Activated CD8-positive, alpha-beta T cell treated with anti-CD3 and anti-CD28 coated beads, Interleukin-2, amount 10 ng/mL, durations not matched to agents 7 days and 5 days (primary cell): ENCODE measurements around the gene UGT1A3. TPM values are rescaled to one million over a fixed set of nuclear protein-coding genes. Genes with fewer than 3 reads are reported as not detected.

Source experiments
- ATAC-seq: fragments of 150-1000 bp; cut with Tn5 transposase; one replicate; pipeline ENCODE4 v1.10.0; 2021; ENCODE audit warnings: moderate library complexity
- CTCF ChIA-PET: fragments of 350-600 bp; sonication (Branson Sonifier 250); formaldehyde crosslinking; loops from one replicate; lab custom pipeline; 2021; ENCODE audit warnings: antibody characterized with exemption; lab: Charles Lee
- POLR2A ChIA-PET: fragments of 350-600 bp; sonication (Branson Sonifier 250); formaldehyde crosslinking; loops from one replicate; lab custom pipeline; 2021; ENCODE audit warnings: antibody characterized with exemption; lab: Charles Lee
- DNase-seq: peaks from one replicate; pipeline ENCODE4 v3.0.0-alpha.2; 2020
- H3K27ac Mint-ChIP-seq: one replicate; pipeline ENCODE4 v1.8.0; 2021; ENCODE audit warnings: mild to moderate bottlenecking, mixed read lengths
- H3K27me3 Mint-ChIP-seq: one replicate; pipeline ENCODE4 v1.8.0; 2021; ENCODE audit warnings: low read depth, mixed read lengths
- H3K36me3 Mint-ChIP-seq: one replicate; pipeline ENCODE4 v1.8.0; 2021; ENCODE audit warnings: low read depth, mixed read lengths
- H3K4me1 Mint-ChIP-seq: one replicate; pipeline ENCODE4 v1.8.0; 2021; ENCODE audit warnings: low read depth, mixed read lengths
- H3K4me3 Mint-ChIP-seq: one replicate; pipeline ENCODE4 v1.8.0; 2021; ENCODE audit warnings: mild to moderate bottlenecking, mixed read lengths
- H3K9me3 Mint-ChIP-seq: one replicate; pipeline ENCODE4 v1.8.0; 2022; ENCODE audit warnings: mixed read lengths; ENCODE audit not compliant: insufficient read depth
- total RNA-seq, 2 experiments: library from RNA; stranded (reverse); gene quantifications; one replicate each; pipeline ENCODE4 v1.2.3, GENCODE V29; 2021

UGT1A3 gene
- total RNA-seq, 2 experiments from 2014 or later: not detected

DNA sequence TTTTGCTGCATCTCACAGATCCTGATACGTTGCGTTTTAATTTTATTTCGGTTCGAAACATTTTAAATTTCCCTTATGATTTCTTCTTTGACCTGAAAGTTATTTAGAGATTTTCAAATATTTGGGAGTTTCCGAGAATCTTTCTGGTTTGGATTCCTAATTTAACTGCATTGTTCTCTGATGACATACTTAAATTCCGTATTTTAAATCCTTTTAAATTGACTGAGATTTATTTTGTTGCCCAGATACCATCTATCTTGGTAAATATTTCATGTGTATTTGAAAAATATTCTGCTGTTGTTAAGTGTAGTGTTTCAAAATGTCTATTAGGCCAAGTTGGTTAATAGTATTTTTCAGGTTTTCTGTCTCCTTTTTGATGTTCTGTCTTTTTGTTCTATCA, 87.0 kb downstream of the UGT1A3 start:
- Mint-ChIP-seq H3K36me3 (no peaks in the 10 kb centered on the region), H3K4me3 (no peak overlapping the region), H3K9me3 (no peaks in the 10 kb centered on the region), H3K4me1 (peaks cover 3% of the 10 kb centered on the region), H3K27me3 (peaks cover 6% of the 10 kb centered on the region), H3K27ac (no peak overlapping the region)
- ATAC-seq (no peak), DNase-seq (no peak)
- CTCF ChIA-PET: no interaction called here
- POLR2A ChIA-PET: no interaction called here

DNA sequence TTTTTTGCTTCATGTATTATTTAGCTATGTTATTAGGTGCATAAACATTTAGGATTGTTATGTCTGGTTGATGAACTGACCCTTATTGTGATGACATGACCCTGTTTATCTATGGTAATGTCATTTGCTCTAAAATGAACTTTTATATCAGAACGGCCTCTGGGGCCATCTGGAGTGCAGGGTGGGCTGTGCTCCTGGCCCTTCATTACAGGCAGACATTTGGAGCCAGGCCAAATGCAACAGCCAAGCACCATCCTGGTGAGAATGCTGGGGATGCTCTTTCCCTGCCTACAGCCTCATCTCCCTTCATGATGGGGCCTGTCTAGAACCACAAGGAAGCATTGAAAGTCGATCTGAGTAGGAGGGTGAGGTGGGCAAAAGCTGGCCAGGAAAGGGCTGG, 87.5 kb downstream of the UGT1A3 start:
- DNase-seq: no peak

DNA sequence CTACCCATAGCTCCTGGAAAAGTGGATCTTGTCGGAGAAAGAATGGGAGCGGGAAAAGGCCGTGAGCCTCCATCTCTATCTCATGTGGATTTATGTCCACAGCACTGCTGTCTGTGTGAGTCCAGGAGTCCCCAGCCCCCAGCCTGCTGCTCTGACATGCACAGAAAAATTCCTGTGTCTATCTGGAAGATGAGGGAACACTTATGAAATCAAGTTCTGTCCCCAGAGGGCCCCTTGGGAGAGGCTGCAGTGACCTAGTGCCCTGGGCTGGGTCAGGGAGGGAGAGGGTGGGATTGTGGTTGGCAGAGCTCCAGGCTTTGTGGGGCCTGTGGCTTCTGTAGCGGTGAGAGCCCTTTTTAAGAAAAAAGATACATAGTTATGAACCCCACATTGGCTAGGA, 87.9 kb downstream of the UGT1A3 start:
- Mint-ChIP-seq H3K4me3 (no peak overlapping the region), H3K27ac (no peak overlapping the region), H3K9me3 (no peaks in the 10 kb centered on the region), H3K27me3 (peaks cover 6% of the 10 kb centered on the region), H3K36me3 (no peaks in the 10 kb centered on the region), H3K4me1 (peaks cover 3% of the 10 kb centered on the region)
- no peak for ATAC-seq
- ChIA-PET POLR2A (no interaction called here), CTCF (no interaction called here)
- DNase-seq: no peak

More for the DNA sequence above, 87.5 kb downstream of the UGT1A3 start:
- Mint-ChIP-seq H3K27me3 (peaks cover 6% of the 10 kb centered on the region), H3K36me3 (no peaks in the 10 kb centered on the region), H3K27ac (no peak overlapping the region), H3K4me3 (no peak overlapping the region), H3K9me3 (no peaks in the 10 kb centered on the region), H3K4me1 (peaks cover 3% of the 10 kb centered on the region)
- no peak for ATAC-seq
- CTCF ChIA-PET: no interaction called here
- POLR2A ChIA-PET: no interaction called here

DNA sequence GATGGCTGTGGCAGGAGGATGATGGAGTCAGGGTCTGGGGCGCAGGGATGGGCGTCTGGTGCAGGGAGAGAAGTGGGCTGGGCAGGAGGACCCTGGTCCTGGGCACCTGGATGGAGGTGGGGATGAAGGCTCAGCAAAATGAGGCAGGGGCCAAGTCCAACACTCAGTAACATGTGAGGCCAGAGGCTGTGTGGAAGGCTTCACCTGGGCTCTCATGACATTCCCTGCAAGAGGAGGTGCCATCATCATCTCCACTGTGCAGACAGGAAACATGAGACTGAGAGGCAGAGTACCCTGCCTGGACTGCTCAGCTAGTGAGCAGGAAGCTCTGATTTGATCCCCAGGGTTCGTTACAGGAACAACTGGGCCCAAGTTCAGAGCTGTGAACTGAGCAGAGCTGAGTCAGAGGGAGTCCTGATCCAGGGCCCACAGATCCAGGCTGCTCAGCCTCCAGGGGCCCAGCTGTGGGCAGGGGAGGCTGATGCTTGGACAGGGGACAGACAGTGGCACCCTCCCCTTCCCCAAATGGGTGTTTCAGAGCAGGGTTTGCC, 88.6 kb downstream of the UGT1A3 start:
- DNase-seq (no peak), ATAC-seq (no peak)
- POLR2A ChIA-PET: no interaction called here
- Mint-ChIP-seq H3K9me3 (no peaks in the 10 kb centered on the region), H3K36me3 (no peaks in the 10 kb centered on the region), H3K27ac (no peak overlapping the region), H3K27me3 (peaks cover 4% of the 10 kb centered on the region), H3K4me3 (no peak overlapping the region), H3K4me1 (peaks cover 3% of the 10 kb centered on the region)
- CTCF ChIA-PET: no interaction called here

DNA sequence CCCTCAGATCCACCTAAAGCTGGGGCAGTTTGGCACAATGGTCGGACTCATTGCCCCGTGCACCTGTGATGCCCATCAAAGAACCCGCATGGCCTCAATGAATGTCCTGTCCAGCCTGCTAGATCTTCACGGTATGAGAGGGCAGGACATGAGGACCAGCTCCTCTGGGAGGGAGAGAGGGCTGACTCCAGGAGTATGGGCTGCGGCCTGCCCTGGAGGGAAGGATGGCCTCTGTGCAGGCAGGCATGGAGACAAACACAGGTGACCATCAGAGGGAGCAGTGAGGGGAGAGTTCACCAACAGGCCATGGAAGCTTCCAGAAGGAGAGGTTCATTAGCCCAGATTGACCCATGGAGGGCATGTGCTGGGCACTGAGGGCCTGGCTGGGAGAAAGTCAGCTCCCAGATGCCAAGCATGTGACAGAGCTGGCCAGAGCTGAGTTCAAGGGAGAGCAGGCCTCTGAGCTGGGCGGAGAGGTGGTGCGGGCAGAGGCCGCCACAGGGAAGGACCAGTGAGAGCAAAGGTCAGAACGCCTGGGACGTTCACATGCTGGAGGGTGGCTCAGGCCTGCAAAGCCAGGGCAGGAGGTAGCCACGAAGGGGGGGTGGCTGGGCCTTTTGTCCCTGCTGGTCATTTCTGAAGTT, 89.3 kb downstream of the UGT1A3 start:
- Mint-ChIP-seq H3K4me3 (no peak overlapping the region), H3K9me3 (no peaks in the 10 kb centered on the region), H3K4me1 (peaks cover 3% of the 10 kb centered on the region), H3K36me3 (no peaks in the 10 kb centered on the region), H3K27ac (peak overlapping the region; percentile 60), H3K27me3 (peaks cover 2% of the 10 kb centered on the region)
- ATAC-seq (no peak), DNase-seq (no peak)
- CTCF ChIA-PET: no interaction called here
- POLR2A ChIA-PET: no interaction called here

DNA sequence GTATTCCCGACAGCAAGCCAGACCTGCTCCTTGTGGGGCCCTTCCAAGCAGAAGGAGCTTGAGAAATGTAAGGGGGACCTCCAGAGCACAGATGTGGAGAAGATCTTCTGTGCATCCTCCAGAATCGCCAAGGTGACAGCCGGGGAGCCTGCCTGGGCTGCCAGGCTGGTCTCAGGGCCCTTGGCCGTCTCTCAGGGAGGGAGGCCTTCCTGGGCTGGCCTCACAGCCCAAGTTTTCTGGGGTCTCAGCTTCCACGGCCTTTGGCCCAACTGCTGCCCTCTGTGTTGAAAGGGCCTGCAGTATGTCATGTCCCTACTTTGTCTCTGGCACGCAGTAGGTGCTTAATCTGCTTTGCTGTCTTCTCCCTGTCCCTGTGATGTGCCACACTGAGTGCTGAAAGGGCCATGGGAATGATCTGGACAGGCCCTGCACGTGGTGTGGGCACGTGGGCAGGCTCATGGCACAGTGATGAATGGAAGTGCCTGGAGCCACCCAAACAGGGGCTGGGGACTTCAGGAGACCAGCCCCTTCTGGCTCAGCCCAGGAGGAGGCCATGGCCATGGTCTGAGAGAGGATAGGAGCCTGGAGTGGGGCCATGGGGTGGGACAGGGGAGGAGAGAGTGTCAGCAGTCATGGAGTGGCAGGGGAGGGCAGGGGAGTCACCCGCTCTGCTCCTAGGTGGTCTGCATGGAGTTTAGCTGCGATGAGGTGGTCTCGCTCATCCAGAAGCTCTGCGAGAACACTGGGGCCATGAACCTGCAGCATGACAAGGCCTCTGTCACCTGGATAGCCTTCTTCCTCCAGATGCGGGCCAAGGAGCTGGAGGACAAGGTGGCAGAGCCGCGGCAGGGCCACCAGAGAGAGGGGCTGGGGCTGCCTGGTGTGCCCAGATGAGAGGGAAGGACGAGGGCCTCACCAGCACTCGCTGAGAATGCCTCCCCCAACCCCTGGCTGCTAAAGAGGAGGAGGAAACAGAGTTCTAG, 90.1 kb downstream of the UGT1A3 start:
- no peak for ATAC-seq
- POLR2A ChIA-PET: no interaction called here
- no peaks in the 10 kb centered on the region for H3K36me3 Mint-ChIP-seq
- CTCF ChIA-PET: no interaction called here
- H3K27ac Mint-ChIP-seq: no peak overlapping the region
- peaks cover 3% of the 10 kb centered on the region for H3K4me1 Mint-ChIP-seq
- DNase-seq: no peak
- no peak overlapping the region for H3K4me3 Mint-ChIP-seq
- H3K27me3 Mint-ChIP-seq: peaks cover 2% of the 10 kb centered on the region
- no peaks in the 10 kb centered on the region for H3K9me3 Mint-ChIP-seq

DNA sequence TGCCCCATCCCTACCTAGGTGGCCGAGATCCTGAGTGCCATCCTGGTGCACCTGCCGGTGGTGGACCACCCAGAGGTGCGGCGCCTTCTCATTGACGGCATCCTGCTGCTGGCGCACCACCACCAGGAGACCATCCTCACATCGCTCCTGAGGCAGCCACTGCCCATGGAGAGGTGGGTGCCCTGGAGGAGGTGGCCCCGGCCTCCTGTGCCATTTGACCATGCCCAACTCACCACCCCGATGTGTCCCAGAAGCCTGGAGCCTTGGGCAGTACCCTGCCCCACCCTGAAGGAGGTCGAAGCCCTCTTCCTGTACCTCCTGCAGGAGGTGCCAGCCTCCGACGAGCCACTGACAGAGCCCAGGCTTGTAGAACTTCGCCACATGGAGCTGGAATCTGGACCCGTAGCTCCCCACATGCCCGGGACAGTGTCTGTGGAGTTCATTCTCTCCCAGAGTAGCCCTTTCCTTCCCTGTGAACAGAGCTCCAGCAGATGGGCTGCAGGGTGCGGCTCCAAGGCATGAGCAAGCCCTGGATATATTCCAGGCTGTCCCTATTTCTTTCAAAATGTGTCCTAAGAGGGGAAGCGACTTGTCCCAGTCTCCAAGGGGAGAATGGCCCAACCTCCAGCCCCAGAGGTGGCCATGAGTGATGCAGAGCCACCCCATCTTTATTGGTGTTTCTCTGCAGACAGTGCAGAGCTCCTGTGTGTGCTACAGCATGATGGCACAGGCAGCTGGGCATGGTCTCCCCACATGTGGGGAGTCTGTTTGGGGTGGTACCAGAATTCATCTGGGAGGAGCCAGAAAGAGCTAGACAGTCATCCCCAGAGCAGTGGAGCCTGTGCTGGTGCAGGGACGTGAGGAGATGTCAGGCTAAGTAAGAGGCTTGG, 91.3 kb downstream of the UGT1A3 start:
- ChIA-PET POLR2A (interaction anchor here (0.5 kb wide), 1 partner anchor 19 kb away, joined by 3 read pairs; no protein-coding TSS in a partner anchor), CTCF (no interaction called here)
- H3K9me3 Mint-ChIP-seq: no peaks in the 10 kb centered on the region
- ATAC-seq: no peak
- H3K27ac Mint-ChIP-seq: no peak overlapping the region
- no peak for DNase-seq
- no peak overlapping the region for H3K4me3 Mint-ChIP-seq
- H3K36me3 Mint-ChIP-seq: no peaks in the 10 kb centered on the region
- H3K27me3 Mint-ChIP-seq: peaks cover 5% of the 10 kb centered on the region
- H3K4me1 Mint-ChIP-seq: peaks cover 3% of the 10 kb centered on the region

DNA sequence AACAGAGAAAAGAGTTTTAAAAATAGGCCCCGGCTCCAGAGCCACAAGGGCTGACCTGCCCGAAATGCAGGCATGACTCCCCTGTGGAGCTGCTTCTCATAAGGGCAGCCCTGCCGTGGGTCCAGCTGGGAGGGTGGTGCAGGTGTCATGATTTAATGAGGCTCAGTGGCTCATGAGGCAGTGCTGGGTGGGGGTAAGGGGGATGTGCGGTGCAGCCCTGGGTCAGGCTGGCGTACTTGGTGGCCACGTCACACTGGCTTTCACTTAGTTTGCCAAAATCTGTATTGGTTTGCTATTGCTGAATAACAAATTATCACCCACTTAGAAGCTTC, 91.9 kb downstream of the UGT1A3 start:
- CTCF ChIA-PET: no interaction called here
- ATAC-seq: no peak
- Mint-ChIP-seq H3K4me1 (peaks cover 3% of the 10 kb centered on the region), H3K4me3 (no peak overlapping the region), H3K36me3 (no peaks in the 10 kb centered on the region), H3K9me3 (no peaks in the 10 kb centered on the region), H3K27ac (no peak overlapping the region), H3K27me3 (peaks cover 7% of the 10 kb centered on the region)
- no peak for DNase-seq
- POLR2A ChIA-PET: no interaction called here

DNA sequence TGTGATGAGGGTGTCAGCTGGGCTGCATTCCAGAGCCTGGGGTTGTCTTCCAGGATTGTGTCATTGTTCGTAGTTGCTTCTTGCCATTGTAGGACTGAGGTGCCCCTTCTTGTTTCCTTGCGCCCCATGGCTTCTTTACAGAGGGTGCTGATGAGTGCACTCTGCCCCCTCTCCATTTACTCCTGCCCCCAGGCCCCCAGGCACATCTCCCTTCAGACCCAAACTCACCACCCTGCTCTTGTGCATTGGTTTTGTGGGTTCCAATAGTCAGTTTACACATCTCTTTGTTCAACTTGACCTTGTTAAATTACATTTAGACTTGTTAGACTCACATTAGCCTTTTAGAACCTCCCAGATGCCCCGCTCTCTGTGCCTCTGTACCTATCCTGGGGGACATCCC, 92.4 kb downstream of the UGT1A3 start:
- ChIA-PET POLR2A (no interaction called here), CTCF (no interaction called here)
- Mint-ChIP-seq H3K4me1 (peaks cover 3% of the 10 kb centered on the region), H3K27me3 (peaks cover 9% of the 10 kb centered on the region), H3K27ac (no peak overlapping the region), H3K9me3 (no peaks in the 10 kb centered on the region), H3K36me3 (no peaks in the 10 kb centered on the region), H3K4me3 (no peak overlapping the region)
- ATAC-seq (no peak), DNase-seq (no peak)

DNA sequence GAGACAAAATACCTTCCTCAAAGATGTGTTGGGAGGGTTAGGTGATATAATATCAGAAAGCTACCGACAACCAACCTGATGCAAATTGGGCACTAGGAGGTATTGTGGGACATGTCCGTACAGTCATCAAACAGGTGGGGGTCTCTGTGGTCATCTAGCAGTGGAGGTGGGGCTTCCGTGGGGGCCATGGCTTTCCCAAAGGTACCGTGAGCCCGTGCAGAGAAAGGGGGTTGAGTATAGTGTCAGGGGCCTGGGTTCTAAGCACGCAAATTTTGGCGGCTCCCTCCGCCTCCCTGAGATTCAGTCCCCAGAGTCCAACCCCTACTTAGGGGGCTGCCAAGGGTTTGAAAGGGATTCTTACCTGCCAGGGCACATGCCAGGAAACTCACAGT, 92.9 kb downstream of the UGT1A3 start:
- peaks cover 3% of the 10 kb centered on the region for H3K4me1 Mint-ChIP-seq
- ChIA-PET CTCF (no interaction called here), POLR2A (no interaction called here)
- no peaks in the 10 kb centered on the region for H3K36me3 Mint-ChIP-seq
- no peaks in the 10 kb centered on the region for H3K9me3 Mint-ChIP-seq
- ATAC-seq (no peak), DNase-seq (no peak)
- no peak overlapping the region for H3K27ac Mint-ChIP-seq
- no peak overlapping the region for H3K4me3 Mint-ChIP-seq
- H3K27me3 Mint-ChIP-seq: peaks cover 9% of the 10 kb centered on the region

DNA sequence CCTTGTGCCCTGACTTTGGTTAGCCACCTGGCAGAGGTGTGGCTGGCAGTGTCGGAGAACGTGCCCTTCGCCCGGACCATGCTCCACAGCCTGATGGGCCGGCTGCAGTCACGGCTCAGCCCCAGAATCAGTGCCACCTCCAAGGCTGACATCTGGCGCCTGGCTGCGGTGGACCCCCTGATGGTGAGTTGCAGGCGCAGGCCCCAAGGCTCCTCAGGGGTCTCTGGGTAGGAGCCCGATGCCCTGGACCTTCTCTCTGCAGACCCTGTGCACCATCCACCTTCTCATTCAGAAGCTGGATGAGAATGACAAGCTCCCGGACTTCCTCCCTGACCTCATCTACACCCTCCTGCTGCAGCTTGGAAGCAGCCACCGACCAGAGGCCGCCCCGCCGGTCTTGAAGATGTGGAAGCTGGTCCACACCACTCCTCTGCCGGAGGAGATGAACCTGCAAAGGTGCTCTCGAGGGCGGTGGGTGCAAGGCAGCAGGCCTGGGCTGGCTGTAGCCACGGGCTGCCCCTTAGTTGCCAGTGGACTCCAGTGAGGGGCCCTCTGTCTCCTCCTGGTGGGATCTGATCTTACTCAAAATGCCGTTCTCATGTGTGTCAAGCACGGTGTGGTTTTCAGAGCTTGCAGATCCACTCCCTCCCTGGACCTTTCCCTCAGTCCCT, 93.4 kb downstream of the UGT1A3 start:
- ATAC-seq (no peak), DNase-seq (no peak)
- Mint-ChIP-seq H3K4me3 (no peak overlapping the region), H3K36me3 (no peaks in the 10 kb centered on the region), H3K9me3 (no peaks in the 10 kb centered on the region), H3K4me1 (peaks cover 2% of the 10 kb centered on the region), H3K27me3 (peaks cover 11% of the 10 kb centered on the region), H3K27ac (no peak overlapping the region)
- ChIA-PET POLR2A (no interaction called here), CTCF (no interaction called here)
